GM18505 (cell line): ENCODE results near the gene PRDX5.

ENCODE experiments used
- ATAC-seq: cut with Tn5 transposase; IDR thresholded peaks from one replicate; pipeline ENCODE4 v1.9.1; 2021; ENCODE audit not compliant: unreplicated experiment
- POLR2A ChIP-seq: IDR thresholded peaks from 4 replicates; pipeline ENCODE4 v1.6.1; 2011; ENCODE audit warnings: borderline replicate concordance; ENCODE audit not compliant: insufficient read depth, insufficient read length; ENCODE audit errors: extremely low read depth

The PRDX5 gene

GRCh38 chr11:64359712-64360445 lies 42.0 kb downstream of the PRDX5 start:
- TF ChIP-seq POLR2A: no peak
- no peak for ATAC-seq

GRCh38 chr11:64360448-64360921 lies 42.6 kb downstream of the PRDX5 start:
- ATAC-seq: no peak
- TF ChIP-seq POLR2A: no peak

- ATAC-seq: no peak
- TF ChIP-seq POLR2A: no peak
Measured at GRCh38 chr11:64361659-64362058, 43.7 kb downstream of the PRDX5 start.

GRCh38 chr11:64362339-64362738 lies 44.4 kb downstream of the PRDX5 start:
- no peak for ATAC-seq
- TF ChIP-seq POLR2A: no peak

- no peak for ATAC-seq
- no peak for TF ChIP-seq POLR2A
Measured at GRCh38 chr11:64364435-64364834, 46.5 kb downstream of the PRDX5 start.

- TF ChIP-seq POLR2A: no peak
- ATAC-seq: no peak
Measured at GRCh38 chr11:64364911-64365310, 47.0 kb downstream of the PRDX5 start.

GRCh38 chr11:64366751-64367150 lies 48.8 kb downstream of the PRDX5 start:
- TF ChIP-seq POLR2A: no peak
- ATAC-seq: no peak

GRCh38 chr11:64367931-64368672 lies 50.2 kb downstream of the PRDX5 start:
- no peak for TF ChIP-seq POLR2A
- ATAC-seq: no peak

- TF ChIP-seq POLR2A: no peak
- no peak for ATAC-seq
Measured at GRCh38 chr11:64368673-64369074, 50.8 kb downstream of the PRDX5 start.

- no peak for TF ChIP-seq POLR2A
- no peak for ATAC-seq
Measured at GRCh38 chr11:64369440-64370421, 51.8 kb downstream of the PRDX5 start.

GRCh38 chr11:64371201-64371600 lies 53.3 kb downstream of the PRDX5 start:
- TF ChIP-seq POLR2A: no peak
- ATAC-seq: no peak
